GM23248 (cell line): ENCODE measurements around the gene BAX. TPM values are rescaled to one million over a fixed set of nuclear protein-coding genes. Genes with fewer than 3 reads are reported as not detected.
A peak's percentile ranks its signal among the peaks of the same experiment; 100 is the strongest.
"Not testable (repeated sequence)": the region's sequence is repeated elsewhere in the genome, so short reads cannot be mapped to it uniquely, and the experiment has no call there.

Source experiments
- DNase-seq: peaks from one replicate; pipeline ENCODE4 v3.0.0-alpha.2; 2015
- H2AFZ ChIP-seq: fragments of 200-600 bp; sonication (generic); 2 replicates; pipeline ENCODE4 v1.6.1; 2016; ENCODE audit warnings: antibody characterized with exemption
- H3F3A ChIP-seq: fragments of 200-600 bp; sonication (generic); 2 replicates; pipeline ENCODE4 v1.6.1; 2016; ENCODE audit warnings: mild to moderate bottlenecking, antibody characterized with exemption, mixed run types; ENCODE audit not compliant: insufficient read depth
- H3K27ac ChIP-seq: fragments of 200-600 bp; sonication (generic); 2 replicates; pipeline ENCODE4 v1.5.1; 2016; ENCODE audit warnings: mild to moderate bottlenecking
- H3K27me3 ChIP-seq: fragments of 200-600 bp; sonication (generic); replicated peaks from 2 replicates; pipeline ENCODE4 v1.6.1; 2016; ENCODE audit warnings: mild to moderate bottlenecking; ENCODE audit not compliant: insufficient read depth
- H3K36me3 ChIP-seq: fragments of 200-600 bp; sonication (generic); 2 replicates; pipeline ENCODE4 v1.6.1; 2016; ENCODE audit warnings: low read depth, mild to moderate bottlenecking
- H3K4me1 ChIP-seq: fragments of 200-600 bp; sonication (generic); 2 replicates; pipeline ENCODE4 v1.6.1; 2016; ENCODE audit warnings: mild to moderate bottlenecking; ENCODE audit not compliant: insufficient read depth
- H3K4me2 ChIP-seq: fragments of 200-600 bp; sonication (generic); one replicate; pipeline ENCODE4 v1.6.1; 2016; ENCODE audit warnings: mild to moderate bottlenecking; ENCODE audit not compliant: unreplicated experiment
- H3K4me3 ChIP-seq: fragments of 200-600 bp; sonication (generic); 2 replicates; pipeline ENCODE4 v1.5.1; 2016; ENCODE audit warnings: mild to moderate bottlenecking
- H3K79me2 ChIP-seq: fragments of 200-600 bp; sonication (generic); 2 replicates; pipeline ENCODE4 v1.6.1; 2016; ENCODE audit warnings: mild to moderate bottlenecking; ENCODE audit not compliant: insufficient read depth
- H3K9ac ChIP-seq: fragments of 200-600 bp; sonication (generic); 2 replicates; pipeline ENCODE4 v1.6.1; 2016; ENCODE audit warnings: mild to moderate bottlenecking
- H3K9me2 ChIP-seq: fragments of 200-600 bp; sonication (generic); 2 replicates; pipeline ENCODE4 v1.6.1; 2016; ENCODE audit warnings: mixed run types, mild to moderate bottlenecking, moderate library complexity; ENCODE audit not compliant: insufficient read depth
- H3K9me3 ChIP-seq: fragments of 200-600 bp; sonication (generic); one replicate; pipeline ENCODE4 v1.6.1; 2017; ENCODE audit warnings: low read depth
- H4K20me1 ChIP-seq: fragments of 200-600 bp; sonication (generic); 2 replicates; pipeline ENCODE4 v1.6.0; 2016; ENCODE audit not compliant: insufficient read depth
- EZH2 ChIP-seq: fragments of 200-600 bp; sonication (generic); IDR thresholded peaks from 2 replicates; pipeline ENCODE4 v1.6.1; 2018; ENCODE audit warnings: antibody characterized with exemption, mild to moderate bottlenecking; ENCODE audit not compliant: insufficient read depth, poor library complexity, severe bottlenecking
- EZH2phosphoT487 ChIP-seq: fragments of 200-600 bp; sonication (generic); IDR thresholded peaks from 2 replicates; pipeline ENCODE4 v1.6.1; 2018; ENCODE audit warnings: antibody characterized with exemption, moderate library complexity, mild to moderate bottlenecking, low read depth; ENCODE audit not compliant: insufficient read depth
- WGBS, 2 experiments: methylation state at CpG; one replicate each; pipeline ENCODE4 v1.1.6; 2015 to 2017; ENCODE audit warnings: low lambda C conversion rate in 2 of 2, low coverage in 1 of 2; ENCODE audit errors: missing lambda C conversion rate in 2 of 2; 5-methylcytosine and 5-hydroxymethylcytosine counted together
- in situ Hi-C: fragments of 300-500 bp; cut with MboI; formaldehyde crosslinking; loops from 2 replicates; pipeline ENCODE4 v1.15.0; 2020
- polyA plus RNA-seq: library from polyadenylated mRNA; unstranded; fragments of >200 nt; fragmentation: Nextera tagmentation; extraction: Ambion mirVana; gene quantifications from 2 replicates; pipeline ENCODE4 v1.2.1, GENCODE V29; 2016
- total RNA-seq: library from RNA; depleted of rRNA; stranded (reverse); fragments of >200 nt; shearing (Covaris generic); gene quantifications from 2 replicates; pipeline ENCODE4 v1.2.3, GENCODE V29; 2014

BAX gene
- total and polyA plus RNA-seq, 2 experiments from 2014 or later: 97.3 to 106 TPM

DNA sequence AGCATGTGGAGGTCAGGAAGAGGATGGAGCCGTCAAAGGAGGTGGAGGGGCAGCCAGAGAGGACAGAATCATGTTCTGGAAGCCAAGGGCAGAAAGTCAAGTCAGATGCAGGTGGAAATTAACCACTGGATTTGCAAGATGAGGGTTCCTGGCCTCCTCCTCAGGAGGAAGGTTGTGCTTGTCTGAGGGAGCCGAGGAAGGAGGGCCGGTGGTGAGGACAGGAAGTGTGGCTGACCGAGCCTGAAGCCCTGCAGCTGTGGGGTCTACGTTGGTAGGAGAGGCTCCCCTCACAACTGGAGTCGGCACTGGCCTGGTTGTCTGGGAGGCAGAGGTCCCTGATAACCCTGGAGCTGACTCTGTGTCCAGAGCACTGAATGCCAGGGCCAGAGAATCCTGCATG, 36.6 kb upstream of the BAX start:
- Histone ChIP-seq H2AFZ (no peak overlapping the region), H4K20me1 (no peaks in the 10 kb centered on the region), H3K4me2 (no peak overlapping the region), H3F3A (no peaks in the 10 kb centered on the region), H3K4me1 (no peaks in the 10 kb centered on the region), H3K9ac (no peak overlapping the region), H3K4me3 (no peak overlapping the region), H3K36me3 (peaks cover 12% of the 10 kb centered on the region; the same call in 1 of the 2 replicates), H3K9me2 (no peaks in the 10 kb centered on the region), H3K27ac (no peak overlapping the region), H3K9me3 (no peaks in the 10 kb centered on the region), H3K79me2 (no peaks in the 10 kb centered on the region), H3K27me3 (no peaks in the 10 kb centered on the region)
- in situ Hi-C loops: no loop called here
- 97 to 98% methylated on average over 6 of the region's 6 CpGs for WGBS, 2 experiments
- TF ChIP-seq EZH2phosphoT487 (no peak), EZH2 (no peak)
- no peak for DNase-seq

DNA sequence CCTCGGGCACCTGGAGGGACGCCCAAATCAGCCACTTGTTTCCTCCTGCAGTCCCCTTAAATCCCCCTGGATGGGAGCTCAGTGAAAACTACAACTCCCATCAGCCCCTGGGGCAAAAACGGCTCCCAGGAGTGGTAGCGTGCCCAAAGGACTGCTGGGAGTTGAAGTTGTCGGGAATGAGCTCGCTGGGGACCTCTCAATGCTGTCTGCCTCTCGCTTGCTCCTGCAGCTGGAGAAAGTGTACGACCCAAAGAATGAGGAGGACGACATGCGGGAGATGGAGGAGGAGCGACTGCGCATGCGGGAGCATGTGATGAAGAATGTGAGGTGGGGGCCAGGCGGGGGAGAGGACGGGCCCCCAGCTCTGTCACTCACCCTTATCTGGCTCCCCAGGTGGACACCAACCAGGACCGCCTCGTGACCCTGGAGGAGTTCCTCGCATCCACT, 35.9 kb upstream of the BAX start:
- no peak overlapping the region for H3K27ac ChIP-seq
- H3K9ac ChIP-seq: no peak overlapping the region
- H3K4me1 ChIP-seq: no peaks in the 10 kb centered on the region
- in situ Hi-C loops: no loop called here
- no peaks in the 10 kb centered on the region for H3F3A ChIP-seq
- peak; percentile 44 for DNase-seq
- H3K9me2 ChIP-seq: no peaks in the 10 kb centered on the region
- no peak overlapping the region for H2AFZ ChIP-seq
- TF ChIP-seq EZH2 (no peak), EZH2phosphoT487 (no peak)
- H3K9me3 ChIP-seq: no peaks in the 10 kb centered on the region
- peaks cover 12% of the 10 kb centered on the region; the same call in 1 of the 2 replicates for H3K36me3 ChIP-seq
- 83 to 84% methylated on average over 18 of the region's 18 CpGs for WGBS, 2 experiments
- H3K4me2 ChIP-seq: no peak overlapping the region
- H3K27me3 ChIP-seq: no peaks in the 10 kb centered on the region
- no peaks in the 10 kb centered on the region for H4K20me1 ChIP-seq
- H3K79me2 ChIP-seq: no peaks in the 10 kb centered on the region
- no peak overlapping the region for H3K4me3 ChIP-seq

DNA sequence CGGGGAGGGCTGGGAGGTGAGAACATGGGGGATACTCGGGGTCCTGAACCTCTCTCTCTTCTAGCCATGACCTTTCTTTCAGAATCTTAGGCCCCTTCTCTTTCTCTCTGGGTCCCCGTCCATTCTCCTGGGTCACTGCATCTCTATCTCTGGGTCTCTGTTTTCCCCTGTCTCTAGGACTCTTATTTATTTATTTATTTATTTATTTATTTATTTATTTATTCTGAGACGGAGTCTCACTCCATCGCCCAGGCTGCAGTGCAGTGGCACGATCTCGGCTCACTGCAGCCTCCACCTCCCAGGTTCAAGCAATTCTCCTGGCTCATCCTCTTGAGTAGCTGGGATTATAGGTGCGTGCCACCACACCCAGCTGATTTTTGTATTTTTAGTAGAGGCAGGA, 35.4 kb upstream of the BAX start:
- H4K20me1 ChIP-seq, H3K27me3 ChIP-seq, H2AFZ ChIP-seq, H3K27ac ChIP-seq, H3F3A ChIP-seq, H3K4me2 ChIP-seq, H3K9ac ChIP-seq, H3K79me2 ChIP-seq, in situ Hi-C loops, H3K4me3 ChIP-seq, H3K4me1 ChIP-seq, H3K9me3 ChIP-seq, H3K9me2 ChIP-seq, DNase-seq: not testable (repeated sequence)
- 95 to 96% methylated on average over 8 of the region's 8 CpGs for WGBS, 2 experiments
- peaks cover 12% of the 10 kb centered on the region; the same call in 1 of the 2 replicates for H3K36me3 ChIP-seq

DNA sequence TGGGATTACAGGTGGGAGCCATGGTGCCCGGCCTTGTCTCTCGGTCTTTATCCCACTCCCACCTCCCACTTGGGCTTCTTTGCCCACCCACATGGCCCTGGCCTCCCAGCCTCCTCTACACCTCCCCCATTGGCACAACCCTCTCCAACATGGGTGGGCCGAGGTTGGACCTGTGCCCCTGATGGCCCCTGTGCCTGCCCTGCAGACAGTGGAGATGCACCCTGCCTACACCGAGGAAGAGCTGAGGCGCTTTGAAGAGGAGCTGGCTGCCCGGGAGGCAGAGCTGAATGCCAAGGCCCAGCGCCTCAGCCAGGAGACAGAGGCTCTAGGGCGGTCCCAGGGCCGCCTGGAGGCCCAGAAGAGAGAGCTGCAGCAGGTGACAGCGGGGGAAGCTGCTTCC, 33.7 kb upstream of the BAX start:
- Histone ChIP-seq H4K20me1 (no peaks in the 10 kb centered on the region), H2AFZ (no peak overlapping the region), H3K9me3 (no peaks in the 10 kb centered on the region), H3F3A (peaks cover 15% of the 10 kb centered on the region), H3K36me3 (0 out of 2 replicates have a peak, but pooled peaks cover 8% of the 10 kb centered on the region), H3K27ac (no peak overlapping the region), H3K27me3 (no peaks in the 10 kb centered on the region), H3K79me2 (no peaks in the 10 kb centered on the region), H3K9me2 (no peaks in the 10 kb centered on the region), H3K4me1 (peaks cover 14% of the 10 kb centered on the region), H3K4me3 (no peak overlapping the region), H3K9ac (no peak overlapping the region), H3K4me2 (no peak overlapping the region)
- 78 to 81% methylated on average over 10 of the region's 10 CpGs for WGBS, 2 experiments
- TF ChIP-seq EZH2: no peak
- TF ChIP-seq EZH2phosphoT487: no peak
- in situ Hi-C loops: no loop called here
- no peak for DNase-seq

- in situ Hi-C loops: no loop called here
- H3K27ac ChIP-seq: no peak overlapping the region
- no peaks in the 10 kb centered on the region for H4K20me1 ChIP-seq
- H3K4me2 ChIP-seq: no peak overlapping the region
- TF ChIP-seq EZH2 (no peak), EZH2phosphoT487 (no peak)
- H3K9ac ChIP-seq: no peak overlapping the region
- 84 to 89% methylated on average over 8 to 12 of the region's 12 CpGs for WGBS, 2 experiments
- H3K9me3 ChIP-seq: no peaks in the 10 kb centered on the region
- H3K36me3 ChIP-seq: 0 out of 2 replicates have a peak, but pooled peaks cover 3% of the 10 kb centered on the region
- H3K9me2 ChIP-seq: no peaks in the 10 kb centered on the region
- no peak overlapping the region for H2AFZ ChIP-seq
- H3K4me1 ChIP-seq: peaks cover 23% of the 10 kb centered on the region
- no peaks in the 10 kb centered on the region for H3K27me3 ChIP-seq
- DNase-seq: no peak
- peaks cover 23% of the 10 kb centered on the region for H3F3A ChIP-seq
- no peak overlapping the region for H3K4me3 ChIP-seq
- H3K79me2 ChIP-seq: no peaks in the 10 kb centered on the region
These were observed 32.8 kb upstream of the BAX start for GRCh38 chr19:48921721-48922500.
